ENCODE measurements around the gene BEX1. TPM values are rescaled to one million over a fixed set of nuclear protein-coding genes. Genes with fewer than 3 reads are reported as not detected.

Gene BEX1
- total and polyA plus RNA-seq, 2 of the 8 experiments (the other 6 are each of a cell fraction or from before 2014, with no cell fraction given): 61.0 to 75.2 TPM

- TF ChIP-seq SIX5 (IDR thresholded peaks at IDR 0.05; ENCODE audit: low read depth, low read length) (no peak), EP300 (IDR thresholded peaks at IDR 0.05; ENCODE audit: borderline replicate concordance in 1 of 2, low read depth in 2 of 2, low read length in 2 of 2) (no peak), TEAD4 (IDR thresholded peaks at IDR 0.05; ENCODE audit: low read depth, low read length) (no peak), SRF (IDR thresholded peaks at IDR 0.05; ENCODE audit: low read depth, low read length) (no peak), GTF2F1 (IDR thresholded peaks at IDR 0.05; ENCODE audit: borderline replicate concordance, low read depth, low read length) (no peak), ZNF274 (IDR thresholded peaks at IDR 0.05; ENCODE audit: borderline replicate concordance, extremely low read depth, low read length) (no peak), YY1 (IDR thresholded peaks at IDR 0.05; ENCODE audit: low read depth, low read length) (peak; percentile 81), KDM4A (IDR thresholded peaks at IDR 0.05; ENCODE audit: low read depth, low read length, severe bottlenecking) (no peak), PHF8 (conservative IDR thresholded peaks at IDR 0.05; ENCODE audit: low read depth, low read length) (no peak), POLR2A (IDR thresholded peaks at IDR 0.05; ENCODE audit: control extremely low read depth in 1 of 2, low read depth in 2 of 2, low read length in 2 of 2) (no peak), RBBP5 (IDR thresholded peaks at IDR 0.05; ENCODE audit: borderline replicate concordance, low read depth, low read length) (no peak), ATF2 (IDR thresholded peaks at IDR 0.05; ENCODE audit: low read length) (no peak), MAX (IDR thresholded peaks at IDR 0.05) (peak; percentile 44; the same call in 1 of the 2 replicates), USF2 (IDR thresholded peaks at IDR 0.05; ENCODE audit: low read length) (no peak), BRCA1 (IDR thresholded peaks at IDR 0.05; ENCODE audit: low read depth, low read length) (no peak), FOSL1 (IDR thresholded peaks at IDR 0.05; ENCODE audit: insufficient read depth, low read depth, low read length) (no peak), RAD21 (IDR thresholded peaks at IDR 0.05 in 1 of 2, conservative IDR thresholded peaks at IDR 0.05 in 1 of 2; ENCODE audit: low read depth in 2 of 2, low read length in 2 of 2) (no peak), POU5F1 (IDR thresholded peaks at IDR 0.05; ENCODE audit: low read depth, low read length) (no peak), GABPA (IDR thresholded peaks at IDR 0.05; ENCODE audit: borderline replicate concordance, insufficient read depth, low read length) (no peak), SAP30 (IDR thresholded peaks at IDR 0.05; ENCODE audit: insufficient read depth, insufficient replicate concordance, low read length) (peak; percentile 85), TAF1 (IDR thresholded peaks at IDR 0.05; ENCODE audit: low read depth, low read length) (0 out of 2 replicates have a peak, but pooled peaks have one; percentile 8)
Measured at GRCh38 chrX:103063191-103063845, 653 bp downstream of the BEX1 start (continued).

Measured in H1 (cell line).